Measurements from ENCODE around the gene MYL7.

DNA sequence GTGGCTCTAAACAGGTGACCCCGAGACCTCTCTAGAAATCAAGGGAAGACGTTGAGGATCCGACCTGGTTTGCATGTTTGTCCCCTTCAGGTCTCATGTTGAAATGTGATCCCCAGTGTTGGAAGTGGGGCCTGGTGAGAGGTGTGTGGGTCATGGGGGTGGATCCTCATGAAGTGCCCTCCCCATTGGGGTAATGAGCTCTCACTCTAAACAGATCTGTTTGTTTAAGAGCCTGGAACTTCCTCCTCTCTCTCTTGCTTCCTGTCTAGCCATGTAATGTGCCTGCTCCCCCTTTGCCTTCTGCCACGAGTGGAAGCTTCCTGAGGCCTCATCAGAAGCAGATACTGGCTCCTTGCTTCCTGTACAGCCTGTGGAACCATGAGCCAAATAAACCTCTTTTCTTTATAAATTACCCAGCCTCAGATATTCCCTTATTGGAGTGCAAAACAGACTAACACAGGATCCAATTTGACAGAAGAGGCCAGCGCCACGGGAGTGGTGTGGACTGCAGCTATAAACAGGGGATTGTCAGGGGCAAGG is 48.0 kb downstream of the MYL7 start:
- TF ChIP-seq CTCF (conservative IDR thresholded peaks at IDR 0.05; ENCODE audit: low read depth in 2 of 2) (no peak), ZNF114 (CRISPR knock-in tag; IDR thresholded peaks at IDR 0.05) (no peak), REST (IDR thresholded peaks at IDR 0.05; ENCODE audit: unreplicated experiment) (no peak), EZH2 (IDR thresholded peaks at IDR 0.05; ENCODE audit: low read depth, unreplicated experiment) (no peak), POLR2AphosphoS5 (IDR thresholded peaks at IDR 0.05; ENCODE audit: low read depth) (no peak), CREB1 (CRISPR knock-in tag; IDR thresholded peaks at IDR 0.05; ENCODE audit: low read depth) (no peak), JUNB (IDR thresholded peaks at IDR 0.05; ENCODE audit: unreplicated experiment) (no peak), EZH2phosphoT487 (IDR thresholded peaks at IDR 0.05; ENCODE audit: unreplicated experiment) (no peak), STAT1 (IDR thresholded peaks at IDR 0.05; ENCODE audit: unreplicated experiment) (no peak), NANOG (IDR thresholded peaks at IDR 0.05; ENCODE audit: borderline replicate concordance) (no peak), ZNF331 (CRISPR knock-in tag; IDR thresholded peaks at IDR 0.05; ENCODE audit: low read depth) (no peak), ZNF462 (CRISPR knock-in tag; IDR thresholded peaks at IDR 0.05) (no peak)
- TF ChIP-seq, protein P1, sequence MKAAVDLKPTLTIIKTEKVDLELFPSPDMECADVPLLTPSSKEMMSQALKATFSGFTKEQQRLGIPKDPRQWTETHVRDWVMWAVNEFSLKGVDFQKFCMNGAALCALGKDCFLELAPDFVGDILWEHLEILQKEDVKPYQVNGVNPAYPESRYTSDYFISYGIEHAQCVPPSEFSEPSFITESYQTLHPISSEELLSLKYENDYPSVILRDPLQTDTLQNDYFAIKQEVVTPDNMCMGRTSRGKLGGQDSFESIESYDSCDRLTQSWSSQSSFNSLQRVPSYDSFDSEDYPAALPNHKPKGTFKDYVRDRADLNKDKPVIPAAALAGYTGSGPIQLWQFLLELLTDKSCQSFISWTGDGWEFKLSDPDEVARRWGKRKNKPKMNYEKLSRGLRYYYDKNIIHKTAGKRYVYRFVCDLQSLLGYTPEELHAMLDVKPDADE (IDR thresholded peaks at IDR 0.05): no peak
